ENCODE results near the gene MINPP1. TPM values are rescaled to one million over a fixed set of nuclear protein-coding genes. Genes with fewer than 3 reads are reported as not detected.
A peak's percentile ranks its signal among the peaks of the same experiment; 100 is the strongest.
"Not testable (repeated sequence)": the region's sequence is repeated elsewhere in the genome, so short reads cannot be mapped to it uniquely, and the experiment has no call there.

The MINPP1 gene
- total and polyA plus RNA-seq, 2 of the 13 experiments (the other 11 are each of a cell fraction or from before 2014, with no cell fraction given), result 19.2 to 53.7 TPM

- no peak for DNase-seq (ENCODE audit: low spot score)
- H4K20me1 ChIP-seq (ENCODE audit: insufficient read depth, low read length), result no peaks in the 10 kb centered on the region
- no peak overlapping the region for H2AFZ ChIP-seq (ENCODE audit: low read length)
- H3K4me2 ChIP-seq (ENCODE audit: low read depth, low read length), result no peak overlapping the region
- in situ Hi-C loops (cut with HindIII; ENCODE audit: extremely low pct_ligation_motif_present, low pct_unique_long_range_greater_than_20kb) (no loop called here), intact Hi-C loops (cut with micrococcal nuclease; ENCODE audit: unreplicated experiment) (no loop called here)
- no peaks in the 10 kb centered on the region for H3K36me3 ChIP-seq (replicated peaks in 1 of 2; ENCODE audit: control insufficient read depth in 1 of 2, insufficient read depth in 2 of 2, low read length in 2 of 2)
- no TSS peak for BruUV-seq (replicated peaks)
- peak; percentile 50 for ATAC-seq
- ChIA-PET CTCF (ENCODE audit: low intra/inter-chr PET ratio, low total read pairs) (no interaction called here), POLR2A (no interaction called here)
- no peaks in the 10 kb centered on the region for H3K27me3 ChIP-seq (ENCODE audit: control insufficient read depth in 1 of 2, insufficient read depth in 2 of 2, low read length in 2 of 2)
- FAIRE-seq, result no peak
- peaks cover 77% of the 10 kb centered on the region for H3K4me1 ChIP-seq (ENCODE audit: insufficient read depth, low read length)
- no peaks in the 10 kb centered on the region for H3K79me2 ChIP-seq (ENCODE audit: insufficient read depth, low read length)
- H3K27ac ChIP-seq (ENCODE audit: extremely low read length, insufficient read depth, low read length), result no peak overlapping the region
- no peaks in the 10 kb centered on the region for H3K9me3 ChIP-seq (ENCODE audit: low read length)
- no peak overlapping the region for H3K4me3 ChIP-seq (replicated peaks in 1 of 3; ENCODE audit: insufficient read depth in 1 of 3, low read depth in 2 of 3, low read length in 3 of 3)
- H3K9ac ChIP-seq (ENCODE audit: insufficient read depth, low read depth, low read length), result no peak overlapping the region
- TF ChIP-seq ZBTB20 (CRISPR knock-in tag; IDR thresholded peaks at IDR 0.05; ENCODE audit: borderline replicate concordance, low read depth) (no peak), SETDB1 (CRISPR knock-in tag; IDR thresholded peaks at IDR 0.05; ENCODE audit: borderline replicate concordance) (0 out of 2 replicates have a peak, but pooled peaks have one; percentile 37), ZNF615 (CRISPR knock-in tag; IDR thresholded peaks at IDR 0.05; ENCODE audit: borderline replicate concordance) (no peak), ZBTB25 (CRISPR knock-in tag; IDR thresholded peaks at IDR 0.05) (no peak), ZNF724P (CRISPR knock-in tag; IDR thresholded peaks at IDR 0.05; ENCODE audit: borderline replicate concordance) (no peak)
Measured at GRCh38 chr10:87591589-87591886, 86.8 kb downstream of the MINPP1 start.

DNA sequence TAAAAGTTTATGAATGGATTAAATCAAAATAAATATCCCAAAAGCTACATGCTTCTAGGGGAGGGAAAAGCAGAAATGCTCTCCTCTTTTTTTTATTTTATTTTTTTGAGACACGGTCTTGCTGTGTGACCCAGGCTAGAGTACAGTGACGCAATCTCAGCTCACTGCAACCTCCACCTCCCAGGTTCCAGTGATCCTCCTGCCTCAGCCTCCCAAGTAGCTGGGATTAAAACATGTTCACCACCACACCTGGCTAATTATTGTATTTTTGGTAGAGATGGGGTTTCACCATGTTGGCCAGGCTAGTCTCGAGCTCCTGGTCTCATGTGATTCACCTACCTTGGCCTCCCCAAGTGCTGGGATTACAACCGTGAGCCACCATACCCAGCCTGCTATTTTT lies 88.2 kb downstream of the MINPP1 start:
- H3K27ac ChIP-seq (ENCODE audit: extremely low read length, insufficient read depth, low read length); CTCF ChIA-PET (ENCODE audit: low intra/inter-chr PET ratio, low total read pairs); H3K9me3 ChIP-seq (ENCODE audit: low read length); ATAC-seq; FAIRE-seq; H3K4me2 ChIP-seq (ENCODE audit: low read depth, low read length); DNase-seq (ENCODE audit: low spot score); POLR2A ChIA-PET; BruUV-seq (replicated peaks); H3K79me2 ChIP-seq (ENCODE audit: insufficient read depth, low read length); H3K36me3 ChIP-seq (replicated peaks in 1 of 2; ENCODE audit: control insufficient read depth in 1 of 2, insufficient read depth in 2 of 2, low read length in 2 of 2); H3K9ac ChIP-seq (ENCODE audit: insufficient read depth, low read depth, low read length); in situ Hi-C loops (cut with HindIII; ENCODE audit: extremely low pct_ligation_motif_present, low pct_unique_long_range_greater_than_20kb); H2AFZ ChIP-seq (ENCODE audit: low read length); intact Hi-C loops (cut with micrococcal nuclease; ENCODE audit: unreplicated experiment); H3K4me3 ChIP-seq (replicated peaks in 1 of 3; ENCODE audit: insufficient read depth in 1 of 3, low read depth in 2 of 3, low read length in 3 of 3); H3K27me3 ChIP-seq (ENCODE audit: control insufficient read depth in 1 of 2, insufficient read depth in 2 of 2, low read length in 2 of 2); H4K20me1 ChIP-seq (ENCODE audit: insufficient read depth, low read length): not testable (repeated sequence)
- TF ChIP-seq, protein P1, sequence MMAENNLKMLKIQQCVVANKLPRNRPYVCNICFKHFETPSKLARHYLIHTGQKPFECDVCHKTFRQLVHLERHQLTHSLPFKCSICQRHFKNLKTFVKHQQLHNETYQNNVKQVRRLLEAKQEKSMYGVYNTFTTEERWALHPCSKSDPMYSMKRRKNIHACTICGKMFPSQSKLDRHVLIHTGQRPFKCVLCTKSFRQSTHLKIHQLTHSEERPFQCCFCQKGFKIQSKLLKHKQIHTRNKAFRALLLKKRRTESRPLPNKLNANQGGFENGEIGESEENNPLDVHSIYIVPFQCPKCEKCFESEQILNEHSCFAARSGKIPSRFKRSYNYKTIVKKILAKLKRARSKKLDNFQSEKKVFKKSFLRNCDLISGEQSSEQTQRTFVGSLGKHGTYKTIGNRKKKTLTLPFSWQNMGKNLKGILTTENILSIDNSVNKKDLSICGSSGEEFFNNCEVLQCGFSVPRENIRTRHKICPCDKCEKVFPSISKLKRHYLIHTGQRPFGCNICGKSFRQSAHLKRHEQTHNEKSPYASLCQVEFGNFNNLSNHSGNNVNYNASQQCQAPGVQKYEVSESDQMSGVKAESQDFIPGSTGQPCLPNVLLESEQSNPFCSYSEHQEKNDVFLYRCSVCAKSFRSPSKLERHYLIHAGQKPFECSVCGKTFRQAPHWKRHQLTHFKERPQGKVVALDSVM (CRISPR knock-in tag; IDR thresholded peaks at IDR 0.05), result peak; percentile 90
- H3K4me1 ChIP-seq (ENCODE audit: insufficient read depth, low read length), result peaks cover 81% of the 10 kb centered on the region
- 76% methylated on average over 4 of the region's 4 CpGs for WGBS (ENCODE audit: low lambda C conversion rate)

Measured in HepG2 (cell line).